NCI-H2029 (cell line): ENCODE measurements around the gene FABP1.

Experiments used
- DNase-seq: peaks from one replicate; lab custom pipeline; 2025; lab: John Stamatoyannopoulos, UW

The FABP1 gene

DNA sequence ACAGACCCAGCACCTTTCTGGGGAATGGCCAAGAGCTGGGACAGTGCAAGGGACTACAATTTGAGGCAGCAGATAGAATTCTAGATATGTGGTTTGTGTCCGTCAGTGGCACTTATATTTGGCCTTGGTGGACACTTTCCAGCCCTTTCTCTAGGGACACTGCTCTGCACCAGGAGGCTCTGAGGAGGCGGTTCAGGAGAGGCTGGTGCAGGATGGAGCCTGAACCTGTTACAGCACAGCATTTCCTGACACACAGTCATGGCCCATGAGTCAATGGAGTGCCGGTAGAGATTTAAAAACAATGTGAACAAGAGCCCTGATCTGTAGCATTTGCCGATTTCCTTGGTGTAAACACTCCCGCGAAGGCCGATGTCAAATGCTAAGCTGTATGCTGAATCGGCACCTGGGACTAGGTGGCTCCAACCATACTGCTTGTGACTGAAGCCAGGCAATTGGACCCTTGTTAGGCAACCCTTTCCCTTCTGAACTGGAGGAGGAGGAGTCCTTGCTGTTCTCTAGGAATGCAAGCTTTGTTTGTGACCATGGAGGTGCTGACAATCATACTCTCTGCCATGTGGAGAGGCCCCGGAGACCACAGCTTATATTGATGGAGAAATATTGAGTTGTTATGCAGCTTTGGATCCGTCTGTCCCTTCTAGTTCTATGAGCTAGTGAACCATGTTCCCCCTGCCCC is 11.9 kb downstream of the FABP1 start:
- DNase-seq = no peak

GRCh38 chr2:88114889-88115288 is 13.0 kb downstream of the FABP1 start:
- no peak for DNase-seq

DNA sequence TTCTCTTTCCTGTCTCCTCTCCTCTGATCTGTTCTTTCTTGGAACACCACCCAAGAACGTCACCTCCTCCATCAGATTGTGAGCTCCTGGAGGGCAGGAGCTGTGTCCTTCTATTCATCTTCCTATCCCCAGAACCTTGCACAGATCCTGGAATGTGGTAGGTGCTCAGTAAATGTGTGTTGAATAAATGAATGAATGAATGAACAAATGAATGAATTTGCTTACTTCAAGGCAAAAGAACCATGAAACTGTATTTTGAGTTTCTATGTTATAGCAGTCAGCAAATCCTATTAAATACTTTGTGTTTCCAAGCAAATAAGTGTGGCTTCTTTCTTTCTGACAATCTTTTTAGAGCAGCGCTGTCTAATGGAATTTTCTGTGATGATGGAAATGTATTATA is 14.8 kb downstream of the FABP1 start:
- no peak for DNase-seq

GRCh38 chr2:88110830-88111229 is 17.0 kb downstream of the FABP1 start:
- DNase-seq = peak; percentile 15

GRCh38 chr2:88108796-88109195 is 19.1 kb downstream of the FABP1 start:
- DNase-seq = no peak

DNA sequence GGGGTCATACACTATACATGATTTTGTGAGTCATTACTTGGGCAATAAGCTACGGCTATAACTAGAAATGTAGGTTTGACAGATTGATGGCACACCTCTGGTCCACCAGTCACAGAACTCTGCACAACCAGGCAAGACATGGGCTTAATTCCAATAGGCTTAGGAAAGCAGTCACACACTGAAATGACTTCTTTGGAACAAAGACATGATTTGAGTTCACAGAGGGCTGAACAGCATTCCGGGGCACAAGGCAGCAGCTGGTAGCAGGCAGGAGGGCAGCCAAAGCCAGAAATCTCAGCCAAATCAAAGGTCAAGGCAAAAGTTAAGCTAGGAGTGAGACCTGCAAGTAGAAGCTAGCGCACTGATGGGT is 27.4 kb downstream of the FABP1 start:
- DNase-seq = no peak

- DNase-seq = no peak
These were observed 27.9 kb downstream of the FABP1 start for GRCh38 chr2:88099798-88100488.

GRCh38 chr2:88098558-88098900 is 29.3 kb downstream of the FABP1 start:
- DNase-seq = no peak

- DNase-seq = no peak
These were observed 29.8 kb downstream of the FABP1 start for GRCh38 chr2:88097891-88098557.

GRCh38 chr2:88097192-88097591 is 30.7 kb downstream of the FABP1 start:
- no peak for DNase-seq

- DNase-seq = no peak
These were observed 31.2 kb downstream of the FABP1 start for GRCh38 chr2:88096708-88097107.

- DNase-seq = no peak
These were observed 32.8 kb downstream of the FABP1 start for GRCh38 chr2:88095022-88095421.

DNA sequence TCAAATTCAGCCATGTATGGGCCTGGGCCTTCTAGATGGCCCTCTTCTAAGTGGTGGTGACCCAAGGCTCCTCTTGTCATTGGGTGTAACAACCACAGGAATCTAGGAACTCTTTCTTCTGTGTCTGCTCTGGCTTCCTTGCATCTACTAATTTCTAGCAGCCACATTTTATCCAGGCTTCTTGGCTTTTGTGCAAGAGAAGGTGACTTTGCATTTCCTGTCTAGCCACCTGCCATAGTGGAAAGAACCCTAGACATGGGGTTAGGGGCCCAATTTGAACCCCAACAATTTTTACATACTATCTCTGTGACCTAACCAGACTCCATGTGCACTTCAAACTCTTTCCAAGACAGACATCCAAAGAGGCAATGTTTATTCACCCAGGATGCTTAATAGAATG is 35.1 kb downstream of the FABP1 start:
- no peak for DNase-seq

GRCh38 chr2:88091943-88092342 is 35.9 kb downstream of the FABP1 start:
- DNase-seq = no peak

GRCh38 chr2:88090446-88091283 is 37.2 kb downstream of the FABP1 start:
- no peak for DNase-seq

GRCh38 chr2:88088999-88089398 is 38.9 kb downstream of the FABP1 start:
- no peak for DNase-seq

- DNase-seq = no peak
These were observed 40.1 kb downstream of the FABP1 start for GRCh38 chr2:88087763-88088162.

DNA sequence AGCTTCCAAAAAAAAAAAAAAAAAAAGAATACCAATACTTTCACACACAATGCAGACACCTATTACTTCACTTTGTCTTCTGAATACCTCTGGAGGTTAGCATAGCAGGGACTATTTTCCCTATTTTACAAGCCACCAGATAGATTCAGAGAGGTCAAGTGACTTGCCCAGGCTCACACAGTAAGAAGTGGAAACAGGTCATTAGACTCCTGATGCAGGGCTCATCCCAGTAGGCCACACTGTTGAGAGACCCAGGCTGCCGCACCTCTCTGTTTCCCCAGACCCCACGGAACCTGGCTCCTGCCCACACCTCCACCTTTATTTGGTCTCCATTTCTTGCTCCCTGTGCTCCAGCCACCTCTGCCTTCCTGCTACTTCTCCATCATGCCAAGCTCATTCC is 40.8 kb downstream of the FABP1 start:
- DNase-seq = no peak

DNA sequence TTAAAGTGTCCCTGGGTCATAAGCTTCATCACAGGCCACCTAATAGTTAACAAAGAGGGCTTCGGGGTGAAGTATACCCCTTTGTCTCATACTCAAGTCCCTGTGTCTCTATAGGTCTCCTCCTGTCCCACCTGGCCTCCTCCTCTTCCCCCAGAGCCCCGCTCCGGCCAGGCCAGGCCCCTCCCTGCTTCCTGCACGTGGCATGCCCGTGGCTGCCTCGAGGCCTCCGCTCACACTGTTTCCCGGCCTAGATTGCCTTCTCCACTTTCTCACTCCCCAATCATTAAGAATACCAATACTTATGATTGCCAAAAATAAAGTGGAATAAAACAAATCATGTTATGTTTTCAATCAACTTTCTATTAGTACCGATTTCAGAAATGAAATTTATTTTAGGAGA is 41.5 kb downstream of the FABP1 start:
- DNase-seq = no peak

GRCh38 chr2:88085602-88086001 is 42.3 kb downstream of the FABP1 start:
- no peak for DNase-seq

- DNase-seq = no peak
These were observed 42.8 kb downstream of the FABP1 start for GRCh38 chr2:88085099-88085498.

GRCh38 chr2:88082781-88083180 is 45.1 kb downstream of the FABP1 start:
- no peak for DNase-seq
